SIG-M5 treated with dmso at 0.1 percent for 504 hours (cell line): Measurements from ENCODE around the gene COTL1.

Source experiments
- DNase-seq: peaks from one replicate; lab custom pipeline; 2025; ENCODE audit not compliant: unreplicated experiment; lab: John Stamatoyannopoulos, UW

The COTL1 gene

DNA sequence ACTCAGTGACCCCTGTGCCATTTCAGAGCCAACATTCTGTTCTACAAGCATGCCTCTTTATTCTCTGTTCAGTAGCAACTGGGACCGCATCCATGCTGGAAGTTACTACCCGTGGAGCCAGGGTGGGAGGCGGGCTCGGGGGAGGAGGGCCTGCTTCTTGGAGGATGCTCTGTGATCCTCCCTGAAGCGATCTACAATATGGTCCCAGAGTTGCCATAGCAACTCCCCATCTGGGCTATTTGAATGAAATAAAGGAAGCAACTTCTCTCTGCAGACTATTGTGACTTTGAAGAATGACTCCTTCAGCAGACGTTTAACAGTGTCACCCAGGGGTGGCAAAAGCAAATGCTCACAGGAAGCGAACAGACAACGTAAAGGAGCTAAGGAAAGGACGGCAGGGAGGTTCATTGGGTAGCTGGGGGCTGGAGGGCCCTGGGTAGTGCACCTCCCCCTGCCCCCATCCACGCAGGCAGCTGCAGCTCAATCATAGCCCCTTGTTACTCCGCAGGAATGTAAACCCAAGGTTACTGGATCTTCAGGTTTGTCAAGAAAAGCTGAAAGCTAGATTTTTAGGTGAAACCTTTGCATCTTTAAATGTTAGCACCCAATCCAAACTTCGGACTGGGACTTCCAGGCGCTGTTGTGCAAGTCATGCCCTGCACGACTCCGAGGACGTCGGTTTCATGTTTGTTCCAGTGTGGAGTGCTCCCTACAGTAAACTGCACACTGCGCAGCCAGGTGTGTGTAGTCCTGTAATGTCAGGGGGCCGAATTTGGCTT is 62.3 kb downstream of the COTL1 start:
- DNase-seq = no peak

DNA sequence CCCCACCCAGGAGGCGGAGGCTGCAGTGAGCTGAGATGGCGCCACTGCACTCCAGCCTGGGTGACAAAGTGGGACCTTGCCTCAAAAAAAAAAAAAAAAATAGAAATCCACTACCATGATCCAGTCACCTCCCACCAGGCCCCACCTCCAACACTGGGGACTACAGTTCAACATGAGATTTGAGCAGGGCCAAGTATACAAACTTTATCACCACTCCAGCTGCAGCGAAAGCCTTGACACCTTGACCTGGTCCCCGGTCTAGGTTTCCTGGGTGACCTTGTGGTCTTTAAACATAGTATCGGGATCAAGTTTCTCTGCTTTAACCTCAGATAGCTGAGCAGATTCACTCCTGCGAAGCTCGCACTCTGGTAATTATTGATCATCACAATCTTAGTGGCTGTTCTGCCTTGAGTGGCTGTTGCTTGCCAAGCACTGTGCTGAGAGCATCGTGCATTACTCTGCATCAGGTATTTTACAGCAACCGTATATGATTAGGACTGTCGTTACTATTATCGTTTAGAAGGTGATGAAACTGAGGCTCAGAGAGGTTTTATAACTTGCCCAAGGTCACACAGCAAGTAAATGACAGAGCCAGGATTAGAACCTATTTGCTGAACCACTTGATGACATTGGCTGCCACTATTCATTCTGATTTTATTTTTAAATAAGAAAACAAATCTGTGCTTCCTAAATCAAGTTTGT is 63.1 kb downstream of the COTL1 start:
- no peak for DNase-seq

- DNase-seq = no peak
Observed at GRCh38 chr16:84553873-84554399, 63.9 kb downstream of the COTL1 start.

DNA sequence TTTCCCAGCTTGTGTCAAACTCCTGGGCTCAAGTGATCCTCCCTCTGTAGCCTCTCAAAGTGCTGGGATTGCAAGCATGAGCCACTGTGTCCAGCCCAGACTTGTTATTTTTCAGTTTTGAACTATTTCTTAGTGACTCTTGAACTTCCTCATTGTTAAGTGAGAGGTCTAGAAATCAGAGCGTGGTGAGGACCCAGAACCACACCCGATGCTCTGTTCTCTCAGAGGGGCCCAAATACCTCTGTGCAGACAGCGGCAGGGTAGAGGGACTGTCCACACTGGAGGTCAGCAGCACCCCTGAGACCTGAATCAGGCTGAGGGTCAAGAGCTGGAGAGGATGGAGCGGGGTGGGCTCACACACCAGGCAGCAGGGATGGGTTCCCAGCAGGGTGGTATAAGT is 65.7 kb downstream of the COTL1 start:
- DNase-seq = no peak

DNA sequence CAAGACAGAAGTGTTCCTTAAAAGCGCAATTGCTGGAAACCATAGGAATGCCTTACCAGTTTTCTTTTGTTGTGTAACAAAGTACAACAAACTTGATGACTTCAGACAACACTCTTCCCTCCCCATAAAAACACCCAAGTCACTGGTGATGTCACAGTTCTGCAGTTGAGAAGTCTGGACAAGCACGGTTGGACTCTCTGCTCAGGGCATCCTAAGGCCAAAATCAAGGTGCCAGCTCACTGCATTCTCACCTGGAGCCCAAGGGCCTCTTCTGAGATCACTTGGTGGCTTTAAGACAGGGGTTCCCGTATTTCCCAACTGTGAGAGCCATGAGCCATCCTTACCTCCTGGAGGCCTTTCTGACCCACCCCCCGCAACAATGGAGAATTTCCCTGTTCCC is 67.8 kb downstream of the COTL1 start:
- DNase-seq = no peak

DNA sequence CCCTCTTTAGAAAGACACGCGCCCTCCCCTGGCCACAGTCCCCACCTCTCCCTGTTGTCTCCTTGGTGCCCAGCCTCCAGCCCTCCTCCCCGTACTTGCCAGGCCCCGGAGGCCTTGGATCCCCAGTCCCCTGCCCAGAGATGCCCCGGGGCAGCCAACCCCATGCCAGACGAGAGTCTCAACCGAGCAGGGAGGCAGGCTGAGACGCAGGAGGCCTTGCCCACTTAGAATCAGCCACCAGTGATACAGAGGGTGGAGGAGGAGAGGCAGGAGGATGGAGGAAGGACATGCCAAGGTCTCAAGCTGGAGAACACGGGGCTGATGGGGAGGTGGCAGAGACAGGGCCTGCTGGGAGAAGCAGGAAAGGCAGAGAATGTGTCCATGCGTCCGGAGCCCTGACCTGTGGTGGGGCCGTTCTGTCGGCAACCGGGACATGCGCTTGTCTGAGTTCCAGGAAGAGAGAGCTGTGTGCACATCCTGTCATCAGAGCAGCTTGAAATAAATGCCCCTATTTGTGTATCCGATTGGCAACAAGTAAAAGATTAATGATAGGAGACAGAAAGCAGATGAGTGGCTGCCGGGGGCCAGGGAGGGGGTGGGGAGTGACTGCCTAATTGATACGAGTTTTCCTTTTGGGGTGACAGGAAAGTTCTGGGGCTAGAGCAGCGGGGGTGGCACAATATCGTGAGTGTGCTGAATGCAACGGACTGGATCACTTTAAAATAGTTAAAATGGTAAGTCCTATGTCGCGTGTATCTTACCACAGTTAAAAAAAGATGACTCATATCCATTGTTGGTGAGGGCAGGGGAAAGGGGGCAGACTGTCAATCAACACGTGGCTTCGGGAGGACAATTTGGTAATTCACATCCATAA is 68.7 kb downstream of the COTL1 start:
- no peak for DNase-seq

DNA sequence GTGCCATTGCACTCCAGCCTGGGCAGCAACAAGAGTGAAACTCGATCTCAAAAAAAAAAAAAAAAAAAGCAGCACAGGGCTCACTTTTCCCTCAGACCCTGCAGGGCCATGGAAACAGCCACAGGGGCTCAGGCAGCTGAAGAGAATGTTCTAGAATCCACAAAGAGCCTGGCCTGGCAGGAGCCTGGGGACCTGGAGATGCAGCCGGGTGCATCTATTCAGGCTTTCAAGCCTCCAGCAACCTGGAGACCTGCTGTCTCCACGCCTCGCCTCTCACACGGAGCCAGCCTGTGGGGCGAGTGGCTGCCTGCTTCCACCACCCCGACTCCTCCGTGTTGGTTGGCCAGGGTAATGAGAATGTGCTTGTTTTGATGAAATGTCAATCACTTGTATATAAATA is 69.4 kb downstream of the COTL1 start:
- DNase-seq = no peak

- DNase-seq = no peak
Observed at GRCh38 chr16:84547546-84548061, 70.3 kb downstream of the COTL1 start.

DNA sequence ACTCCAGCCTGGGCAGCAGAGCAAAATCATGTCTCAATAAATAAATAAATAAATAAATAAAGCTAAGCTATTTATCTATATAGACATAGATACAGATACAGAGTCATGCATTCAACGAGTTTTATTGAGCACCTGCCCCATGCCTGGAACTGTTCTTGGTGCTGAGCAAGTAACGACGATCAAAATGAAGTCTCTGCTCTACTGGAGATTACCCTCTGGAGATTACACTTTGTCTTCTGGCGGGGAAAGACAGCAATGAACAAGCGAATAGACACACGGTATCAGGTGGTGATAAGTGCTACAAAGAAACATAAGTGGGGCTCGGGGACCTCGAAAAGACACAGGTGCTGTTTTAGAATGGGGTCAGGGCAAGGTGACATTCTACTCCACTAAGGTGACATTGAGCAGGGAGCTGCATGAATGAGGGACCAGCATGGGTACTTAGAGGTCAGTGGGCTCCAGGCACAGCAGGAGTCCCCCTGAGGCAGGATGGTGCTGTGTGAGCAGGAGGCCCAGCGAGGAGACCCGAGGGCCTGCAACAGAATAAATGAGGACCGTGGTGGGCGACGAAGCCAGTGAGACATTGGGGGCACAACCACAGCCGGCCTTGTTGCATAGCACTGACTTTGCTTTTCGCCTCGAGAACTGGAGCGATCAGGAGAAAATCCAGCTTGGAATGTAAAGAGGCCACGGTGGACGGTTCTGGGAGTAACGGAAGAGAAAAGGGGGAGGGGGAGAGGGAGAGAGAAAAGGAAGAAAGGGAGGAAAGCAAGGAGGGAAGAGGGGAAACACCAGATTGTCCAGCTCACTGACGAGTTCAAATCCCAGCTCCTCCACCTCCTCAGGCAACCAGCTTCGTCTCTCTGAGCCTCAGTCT is 71.0 kb downstream of the COTL1 start:
- no peak for DNase-seq

GRCh38 chr16:84545114-84545737 is 72.7 kb downstream of the COTL1 start:
- no peak for DNase-seq

GRCh38 chr16:84544031-84544773 is 73.7 kb downstream of the COTL1 start:
- no peak for DNase-seq

GRCh38 chr16:84543253-84543652 is 74.6 kb downstream of the COTL1 start:
- DNase-seq = no peak

DNA sequence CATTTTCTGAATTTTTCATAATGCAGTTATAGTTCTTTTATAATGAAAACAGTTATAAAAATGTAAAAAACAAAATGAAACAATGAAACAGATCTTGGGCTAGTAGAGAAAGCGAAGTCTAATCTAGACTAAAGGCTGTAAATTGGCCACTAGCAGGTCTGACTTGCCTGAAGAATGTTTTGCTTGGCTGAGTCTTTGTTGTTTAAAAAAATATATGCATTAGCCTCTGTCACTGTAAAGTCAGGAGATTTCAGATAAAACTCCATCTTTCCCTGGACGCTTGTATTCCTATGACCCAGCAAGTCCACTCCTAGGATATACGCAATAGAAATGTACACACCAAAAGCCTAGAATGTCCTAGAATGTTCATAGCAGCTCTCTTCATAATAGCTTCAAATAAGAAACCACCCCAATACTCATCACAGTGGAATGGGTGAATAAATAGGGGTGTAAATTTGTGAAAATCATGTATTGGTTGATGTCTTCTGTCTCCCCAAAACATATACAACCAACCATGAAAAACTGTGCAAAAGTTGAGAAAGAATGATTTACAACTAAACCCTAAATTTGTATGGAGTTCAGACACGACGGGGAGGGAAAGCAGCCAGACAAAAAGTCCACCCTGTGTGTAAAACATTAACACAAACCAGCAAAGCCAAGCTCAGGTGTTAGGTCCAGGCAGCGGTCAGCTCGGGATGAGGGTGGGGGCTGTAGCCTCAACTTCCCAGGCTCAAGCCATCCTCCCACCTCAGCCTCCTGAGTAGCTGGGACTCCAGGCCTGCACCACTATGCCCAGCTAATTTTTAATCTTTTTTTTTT is 75.7 kb downstream of the COTL1 start:
- DNase-seq = no peak

DNA sequence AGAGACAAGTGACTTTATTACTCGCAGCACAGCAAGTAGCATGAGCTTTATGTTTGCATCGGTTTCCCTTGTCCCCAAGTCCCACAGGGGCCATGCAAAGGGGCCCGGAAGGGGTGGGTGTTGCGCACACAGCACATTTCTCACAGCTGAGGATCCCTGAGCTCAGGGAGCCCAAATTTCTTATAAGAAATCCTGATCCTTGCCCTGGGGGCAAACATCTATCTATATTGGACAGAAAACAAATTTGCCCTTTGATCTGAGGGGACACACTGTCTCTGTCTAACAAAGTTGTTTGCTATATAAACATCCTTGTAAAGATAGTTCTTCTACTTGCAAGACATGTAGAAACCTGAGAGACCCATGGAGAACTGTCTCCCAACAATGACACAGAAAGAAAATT is 77.7 kb downstream of the COTL1 start:
- no peak for DNase-seq

- no peak for DNase-seq
Observed at GRCh38 chr16:84538222-84538840, 79.5 kb downstream of the COTL1 start.

DNA sequence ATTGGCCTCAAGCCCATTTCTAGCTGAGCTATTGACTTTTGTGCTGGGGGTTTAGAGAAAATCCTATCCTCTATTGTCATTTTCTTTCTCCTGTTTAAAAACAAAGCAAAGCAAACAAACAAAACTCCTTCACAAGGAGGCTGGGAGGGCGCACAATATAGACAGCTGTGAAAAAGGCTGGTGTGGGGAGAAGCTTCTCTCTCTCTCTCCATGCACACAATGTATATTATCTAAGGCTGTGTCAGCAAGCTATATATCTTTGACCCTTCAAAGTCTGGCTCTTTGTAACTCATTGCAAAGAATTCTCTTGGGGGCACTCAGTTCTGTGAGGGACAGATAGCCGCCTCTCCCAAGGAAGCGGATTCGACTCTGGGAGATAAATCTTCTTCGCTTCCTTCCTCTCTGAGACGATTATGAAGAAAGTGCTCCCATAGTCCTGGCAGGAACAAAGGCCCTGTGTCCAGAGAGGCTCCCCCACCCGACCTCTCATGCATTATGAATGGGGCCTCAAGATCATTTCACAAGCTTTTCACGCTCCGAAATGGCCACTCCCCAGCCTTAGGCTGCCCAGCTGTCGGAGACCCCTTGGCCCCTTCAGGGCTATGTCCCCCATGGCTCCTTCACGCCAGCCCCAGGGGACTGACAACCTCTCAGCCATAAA is 80.3 kb downstream of the COTL1 start:
- DNase-seq = no peak

GRCh38 chr16:84535851-84536250 is 82.0 kb downstream of the COTL1 start:
- DNase-seq = no peak
